ENCODE data around the gene CCDC107.

GRCh38 chr9:35675204-35675603 lies 17.1 kb downstream of the CCDC107 start:
- TF ChIP-seq, protein P1, sequence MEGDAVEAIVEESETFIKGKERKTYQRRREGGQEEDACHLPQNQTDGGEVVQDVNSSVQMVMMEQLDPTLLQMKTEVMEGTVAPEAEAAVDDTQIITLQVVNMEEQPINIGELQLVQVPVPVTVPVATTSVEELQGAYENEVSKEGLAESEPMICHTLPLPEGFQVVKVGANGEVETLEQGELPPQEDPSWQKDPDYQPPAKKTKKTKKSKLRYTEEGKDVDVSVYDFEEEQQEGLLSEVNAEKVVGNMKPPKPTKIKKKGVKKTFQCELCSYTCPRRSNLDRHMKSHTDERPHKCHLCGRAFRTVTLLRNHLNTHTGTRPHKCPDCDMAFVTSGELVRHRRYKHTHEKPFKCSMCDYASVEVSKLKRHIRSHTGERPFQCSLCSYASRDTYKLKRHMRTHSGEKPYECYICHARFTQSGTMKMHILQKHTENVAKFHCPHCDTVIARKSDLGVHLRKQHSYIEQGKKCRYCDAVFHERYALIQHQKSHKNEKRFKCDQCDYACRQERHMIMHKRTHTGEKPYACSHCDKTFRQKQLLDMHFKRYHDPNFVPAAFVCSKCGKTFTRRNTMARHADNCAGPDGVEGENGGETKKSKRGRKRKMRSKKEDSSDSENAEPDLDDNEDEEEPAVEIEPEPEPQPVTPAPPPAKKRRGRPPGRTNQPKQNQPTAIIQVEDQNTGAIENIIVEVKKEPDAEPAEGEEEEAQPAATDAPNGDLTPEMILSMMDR (conservative IDR thresholded peaks at IDR 0.05; ENCODE audit: low read depth, low read length) = no peak
- TF ChIP-seq EZH2 (IDR thresholded peaks at IDR 0.05; ENCODE audit: borderline replicate concordance, low read depth, low read length, poor library complexity, severe bottlenecking) = no peak
